ENCODE data around the gene SEMA4D. TPM values are rescaled to one million over a fixed set of nuclear protein-coding genes. Genes with fewer than 3 reads are reported as not detected.

The SEMA4D gene
- total and polyA plus RNA-seq, 2 of the 13 experiments (the other 11 are each of a cell fraction or from before 2014, with no cell fraction given), result 0.13 to 0.16 TPM

DNA sequence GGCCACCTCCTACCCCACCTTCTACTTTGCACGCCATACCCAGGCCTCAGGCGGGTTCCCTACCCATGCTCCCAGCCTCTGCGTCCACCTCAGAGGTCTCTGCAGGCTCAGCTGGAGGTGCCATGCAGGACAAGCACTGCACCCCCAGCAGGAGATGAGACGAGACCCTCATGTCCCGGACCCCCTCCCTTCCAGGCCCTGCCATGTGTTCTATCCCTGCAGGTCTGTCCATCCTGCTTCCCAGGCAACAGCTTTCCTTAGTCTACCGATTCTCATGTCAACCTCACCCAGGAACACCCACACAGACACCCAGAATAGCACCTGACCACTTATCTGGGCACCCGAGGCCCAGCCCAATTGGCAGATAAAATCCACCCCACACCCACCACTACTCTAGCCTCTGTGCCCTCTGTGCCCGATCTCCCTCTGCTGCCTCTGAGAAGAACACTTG lies 52.1 kb downstream of the SEMA4D start:
- ATAC-seq (no peak), DNase-seq (ENCODE audit: low spot score) (no peak), FAIRE-seq (no peak)
- no peaks in the 10 kb centered on the region for H4K20me1 ChIP-seq (ENCODE audit: insufficient read depth, low read length)
- no TSS peak for BruUV-seq (replicated peaks)
- POLR2A ChIA-PET, result no interaction called here
- peaks cover 2 to 20% of the 10 kb centered on the region in 2 experiments; a peak in 3 of 5 replicates for H3K27me3 ChIP-seq (ENCODE audit: control insufficient read depth in 1 of 2, insufficient read depth in 2 of 2, low read length in 2 of 2)
- H3K4me2 ChIP-seq (ENCODE audit: low read depth, low read length), result no peak overlapping the region
- WGBS (ENCODE audit: low lambda C conversion rate), result 32% methylated on average over 6 of the region's 8 CpGs
- CTCF ChIA-PET (ENCODE audit: low intra/inter-chr PET ratio, low total read pairs), result no interaction called here
- in situ Hi-C loops (cut with HindIII; ENCODE audit: extremely low pct_ligation_motif_present, low pct_unique_long_range_greater_than_20kb), result no loop called here
- no peak for TF ChIP-seq SMYD3 (CRISPR knock-in tag; IDR thresholded peaks at IDR 0.05)
- TF ChIP-seq HES4 (CRISPR knock-in tag; IDR thresholded peaks at IDR 0.05; ENCODE audit: borderline replicate concordance), result no peak
- no peak for TF ChIP-seq ZNF768 (CRISPR knock-in tag; IDR thresholded peaks at IDR 0.05)
- TF ChIP-seq, protein P1, sequence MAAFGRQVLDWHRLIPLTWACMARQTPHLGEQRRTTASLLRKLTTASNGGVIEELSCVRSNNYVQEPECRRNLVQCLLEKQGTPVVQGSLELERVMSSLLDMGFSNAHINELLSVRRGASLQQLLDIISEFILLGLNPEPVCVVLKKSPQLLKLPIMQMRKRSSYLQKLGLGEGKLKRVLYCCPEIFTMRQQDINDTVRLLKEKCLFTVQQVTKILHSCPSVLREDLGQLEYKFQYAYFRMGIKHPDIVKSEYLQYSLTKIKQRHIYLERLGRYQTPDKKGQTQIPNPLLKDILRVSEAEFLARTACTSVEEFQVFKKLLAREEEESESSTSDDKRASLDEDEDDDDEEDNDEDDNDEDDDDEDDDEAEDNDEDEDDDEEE (CRISPR knock-in tag; IDR thresholded peaks at IDR 0.05), result no peak
- TF ChIP-seq, protein P2, sequence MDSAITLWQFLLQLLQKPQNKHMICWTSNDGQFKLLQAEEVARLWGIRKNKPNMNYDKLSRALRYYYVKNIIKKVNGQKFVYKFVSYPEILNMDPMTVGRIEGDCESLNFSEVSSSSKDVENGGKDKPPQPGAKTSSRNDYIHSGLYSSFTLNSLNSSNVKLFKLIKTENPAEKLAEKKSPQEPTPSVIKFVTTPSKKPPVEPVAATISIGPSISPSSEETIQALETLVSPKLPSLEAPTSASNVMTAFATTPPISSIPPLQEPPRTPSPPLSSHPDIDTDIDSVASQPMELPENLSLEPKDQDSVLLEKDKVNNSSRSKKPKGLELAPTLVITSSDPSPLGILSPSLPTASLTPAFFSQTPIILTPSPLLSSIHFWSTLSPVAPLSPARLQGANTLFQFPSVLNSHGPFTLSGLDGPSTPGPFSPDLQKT (CRISPR knock-in tag; IDR thresholded peaks at IDR 0.05; ENCODE audit: borderline replicate concordance), result no peak
- no peak for TF ChIP-seq KDM5A (IDR thresholded peaks at IDR 0.05; ENCODE audit: borderline replicate concordance, low read length)
- TF ChIP-seq, protein P3, sequence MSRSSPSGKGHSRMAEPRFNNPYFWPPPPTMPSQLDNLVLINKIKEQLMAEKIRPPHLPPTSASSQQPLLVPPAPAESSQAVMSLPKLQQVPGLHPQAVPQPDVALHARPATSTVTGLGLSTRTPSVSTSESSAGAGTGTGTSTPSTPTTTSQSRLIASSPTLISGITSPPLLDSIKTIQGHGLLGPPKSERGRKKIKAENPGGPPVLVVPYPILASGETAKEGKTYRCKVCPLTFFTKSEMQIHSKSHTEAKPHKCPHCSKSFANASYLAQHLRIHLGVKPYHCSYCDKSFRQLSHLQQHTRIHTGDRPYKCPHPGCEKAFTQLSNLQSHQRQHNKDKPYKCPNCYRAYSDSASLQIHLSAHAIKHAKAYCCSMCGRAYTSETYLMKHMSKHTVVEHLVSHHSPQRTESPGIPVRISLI (CRISPR knock-in tag; IDR thresholded peaks at IDR 0.05; ENCODE audit: borderline replicate concordance), result no peak
- no peak for TF ChIP-seq ZNF143 (CRISPR knock-in tag; IDR thresholded peaks at IDR 0.05)
- TF ChIP-seq JUN (CRISPR knock-in tag; IDR thresholded peaks at IDR 0.05), result no peak
- TF ChIP-seq, protein P4, sequence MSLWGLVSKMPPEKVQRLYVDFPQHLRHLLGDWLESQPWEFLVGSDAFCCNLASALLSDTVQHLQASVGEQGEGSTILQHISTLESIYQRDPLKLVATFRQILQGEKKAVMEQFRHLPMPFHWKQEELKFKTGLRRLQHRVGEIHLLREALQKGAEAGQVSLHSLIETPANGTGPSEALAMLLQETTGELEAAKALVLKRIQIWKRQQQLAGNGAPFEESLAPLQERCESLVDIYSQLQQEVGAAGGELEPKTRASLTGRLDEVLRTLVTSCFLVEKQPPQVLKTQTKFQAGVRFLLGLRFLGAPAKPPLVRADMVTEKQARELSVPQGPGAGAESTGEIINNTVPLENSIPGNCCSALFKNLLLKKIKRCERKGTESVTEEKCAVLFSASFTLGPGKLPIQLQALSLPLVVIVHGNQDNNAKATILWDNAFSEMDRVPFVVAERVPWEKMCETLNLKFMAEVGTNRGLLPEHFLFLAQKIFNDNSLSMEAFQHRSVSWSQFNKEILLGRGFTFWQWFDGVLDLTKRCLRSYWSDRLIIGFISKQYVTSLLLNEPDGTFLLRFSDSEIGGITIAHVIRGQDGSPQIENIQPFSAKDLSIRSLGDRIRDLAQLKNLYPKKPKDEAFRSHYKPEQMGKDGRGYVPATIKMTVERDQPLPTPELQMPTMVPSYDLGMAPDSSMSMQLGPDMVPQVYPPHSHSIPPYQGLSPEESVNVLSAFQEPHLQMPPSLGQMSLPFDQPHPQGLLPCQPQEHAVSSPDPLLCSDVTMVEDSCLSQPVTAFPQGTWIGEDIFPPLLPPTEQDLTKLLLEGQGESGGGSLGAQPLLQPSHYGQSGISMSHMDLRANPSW (CRISPR knock-in tag; IDR thresholded peaks at IDR 0.05; ENCODE audit: borderline replicate concordance), result no peak
- TF ChIP-seq HMG20A (CRISPR knock-in tag; IDR thresholded peaks at IDR 0.05; ENCODE audit: borderline replicate concordance), result no peak
- TF ChIP-seq WIZ (CRISPR knock-in tag; IDR thresholded peaks at IDR 0.05), result no peak
- TF ChIP-seq SNAPC2 (CRISPR knock-in tag; IDR thresholded peaks at IDR 0.05), result no peak
- no peak for TF ChIP-seq POLR2G (IDR thresholded peaks at IDR 0.05; ENCODE audit: low read depth, low read length)
- TF ChIP-seq, protein P5, sequence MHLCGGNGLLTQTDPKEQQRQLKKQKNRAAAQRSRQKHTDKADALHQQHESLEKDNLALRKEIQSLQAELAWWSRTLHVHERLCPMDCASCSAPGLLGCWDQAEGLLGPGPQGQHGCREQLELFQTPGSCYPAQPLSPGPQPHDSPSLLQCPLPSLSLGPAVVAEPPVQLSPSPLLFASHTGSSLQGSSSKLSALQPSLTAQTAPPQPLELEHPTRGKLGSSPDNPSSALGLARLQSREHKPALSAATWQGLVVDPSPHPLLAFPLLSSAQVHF (CRISPR knock-in tag; IDR thresholded peaks at IDR 0.05), result no peak
- no peak for TF ChIP-seq ZNF883 (CRISPR knock-in tag; IDR thresholded peaks at IDR 0.05; ENCODE audit: not compliant biosample characterization)
- TF ChIP-seq SIN3B (IDR thresholded peaks at IDR 0.05; ENCODE audit: low read length), result no peak
- H3K36me3 ChIP-seq (replicated peaks in 1 of 2; ENCODE audit: control insufficient read depth in 1 of 2, insufficient read depth in 2 of 2, low read length in 2 of 2), result no peaks in the 10 kb centered on the region
- intact Hi-C loops (cut with micrococcal nuclease; ENCODE audit: unreplicated experiment), result no loop called here
- H2AFZ ChIP-seq (ENCODE audit: low read length), result no peak overlapping the region
- H3K9me3 ChIP-seq (ENCODE audit: low read length), result no peaks in the 10 kb centered on the region
- no peak overlapping the region for H3K4me3 ChIP-seq (replicated peaks in 1 of 3; ENCODE audit: insufficient read depth in 1 of 3, low read depth in 2 of 3, low read length in 3 of 3)
- no peak overlapping the region for H3K9ac ChIP-seq (ENCODE audit: insufficient read depth, low read depth, low read length)
- no peaks in the 10 kb centered on the region for H3K79me2 ChIP-seq (ENCODE audit: insufficient read depth, low read length)
- H3K27ac ChIP-seq (ENCODE audit: extremely low read length, insufficient read depth, low read length), result no peak overlapping the region
- no peaks in the 10 kb centered on the region for H3K4me1 ChIP-seq (ENCODE audit: insufficient read depth, low read length)
